Smooth muscle cell (in vitro differentiated cells): ENCODE results near the gene CDX2. TPM values are rescaled to one million over a fixed set of nuclear protein-coding genes. Genes with fewer than 3 reads are reported as not detected.

Experiments used
- DNase-seq: peaks from one replicate; lab custom pipeline; 2025; ENCODE audit not compliant: unreplicated experiment; lab: John Stamatoyannopoulos, UW
- H2AFZ ChIP-seq: fragments of 200-600 bp; sonication (generic); 2 replicates; pipeline ENCODE4 v1.6.0; 2016; ENCODE audit warnings: antibody characterized with exemption, low read depth, mild to moderate bottlenecking
- H3F3A ChIP-seq: fragments of 200-600 bp; sonication (generic); 2 replicates; pipeline ENCODE4 v1.6.0; 2017; ENCODE audit warnings: antibody characterized with exemption, low read depth
- H3K27ac ChIP-seq: fragments of 200-600 bp; sonication (generic); 2 replicates; pipeline ENCODE4 v1.5.1; 2016; ENCODE audit warnings: low read depth, mild to moderate bottlenecking
- H3K27me3 ChIP-seq: fragments of 200-600 bp; sonication (generic); 2 replicates; pipeline ENCODE4 v1.6.1; 2016; ENCODE audit warnings: low read depth, mild to moderate bottlenecking
- H3K36me3 ChIP-seq: fragments of 200-600 bp; sonication (generic); 2 replicates; pipeline ENCODE4 v1.5.1; 2016; ENCODE audit warnings: low read depth
- H3K4me1 ChIP-seq: fragments of 200-600 bp; sonication (generic); 2 replicates; pipeline ENCODE4 v1.5.1; 2016; ENCODE audit warnings: low read depth
- H3K4me2 ChIP-seq: fragments of 200-600 bp; sonication (generic); 2 replicates; pipeline ENCODE4 v1.6.0; 2016; ENCODE audit warnings: mild to moderate bottlenecking
- H3K4me3 ChIP-seq: fragments of 200-600 bp; sonication (generic); 2 replicates; pipeline ENCODE4 v1.5.1; 2016; ENCODE audit warnings: mild to moderate bottlenecking
- H3K79me2 ChIP-seq: fragments of 200-600 bp; sonication (generic); 2 replicates; pipeline ENCODE4 v1.6.0; 2016; ENCODE audit warnings: low read depth, mild to moderate bottlenecking
- H3K9ac ChIP-seq: fragments of 200-600 bp; sonication (generic); 2 replicates; pipeline ENCODE4 v1.6.0; 2016; ENCODE audit warnings: low read depth
- H3K9me3 ChIP-seq: fragments of 200-600 bp; sonication (generic); replicated peaks from 2 replicates; pipeline ENCODE4 v1.5.1; 2016; ENCODE audit warnings: low read depth
- H4K20me1 ChIP-seq: fragments of 200-600 bp; sonication (generic); 2 replicates; pipeline ENCODE4 v1.6.0; 2016; ENCODE audit warnings: low read depth
- WGBS: methylation state at CpG from one replicate; pipeline ENCODE4 v1.1.7; 2016; ENCODE audit warnings: low lambda C conversion rate; 5-methylcytosine and 5-hydroxymethylcytosine counted together
- polyA plus RNA-seq: library from polyadenylated mRNA; unstranded; fragments of >200 nt; fragmentation: Nextera tagmentation; extraction: Ambion mirVana; gene quantifications from 2 replicates; pipeline ENCODE4 v1.2.1, GENCODE V29; 2016
- total RNA-seq: library from RNA; depleted of rRNA; stranded (reverse); fragments of >200 nt; gene quantifications from 2 replicates; pipeline ENCODE4 v1.2.3, GENCODE V29; 2014
- TF ChIP-seq, protein P1 (sequence below): fragments of 200-600 bp; sonication (generic); IDR thresholded peaks from 2 replicates; pipeline ENCODE4 v1.5.1; 2017; ENCODE audit warnings: borderline replicate concordance, mild to moderate bottlenecking, antibody characterized with exemption; ENCODE audit not compliant: insufficient read depth, poor library complexity, severe bottlenecking

The CDX2 gene
- total and polyA plus RNA-seq, 2 experiments from 2014 or later: 0.04 to 0.31 TPM

DNA sequence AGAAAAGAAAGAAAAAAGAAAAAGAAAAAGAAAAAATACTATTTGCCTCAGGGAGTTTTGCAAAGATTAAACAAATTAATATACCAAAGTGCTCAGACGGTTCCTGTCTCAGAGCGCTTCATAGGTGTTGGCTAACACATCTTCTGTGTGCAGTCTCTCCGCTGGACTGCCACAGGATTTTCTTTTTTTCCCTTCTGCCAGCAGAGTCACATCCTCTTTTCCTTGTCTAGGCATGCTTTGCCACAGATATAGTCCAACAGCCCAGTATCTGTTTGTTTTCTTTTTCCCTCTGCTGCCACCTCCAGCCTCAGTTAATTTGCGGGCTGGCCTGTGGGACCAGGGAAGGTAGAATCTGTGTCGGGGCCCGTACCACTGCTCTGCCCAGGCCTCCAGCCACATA is 22.8 kb upstream of the CDX2 start:
- Histone ChIP-seq H3K9me3 (no peaks in the 10 kb centered on the region), H3K4me3 (no peak overlapping the region), H3K4me2 (no peak overlapping the region), H3K27ac (no peak overlapping the region), H3K36me3 (no peaks in the 10 kb centered on the region), H4K20me1 (no peaks in the 10 kb centered on the region), H3K9ac (no peak overlapping the region), H2AFZ (no peak overlapping the region), H3K79me2 (no peaks in the 10 kb centered on the region), H3F3A (no peaks in the 10 kb centered on the region), H3K27me3 (peaks cover 26% of the 10 kb centered on the region), H3K4me1 (no peaks in the 10 kb centered on the region)
- no peak for DNase-seq
- WGBS: 86% methylated on average over 6 of the region's 6 CpGs
- TF ChIP-seq, protein P1, sequence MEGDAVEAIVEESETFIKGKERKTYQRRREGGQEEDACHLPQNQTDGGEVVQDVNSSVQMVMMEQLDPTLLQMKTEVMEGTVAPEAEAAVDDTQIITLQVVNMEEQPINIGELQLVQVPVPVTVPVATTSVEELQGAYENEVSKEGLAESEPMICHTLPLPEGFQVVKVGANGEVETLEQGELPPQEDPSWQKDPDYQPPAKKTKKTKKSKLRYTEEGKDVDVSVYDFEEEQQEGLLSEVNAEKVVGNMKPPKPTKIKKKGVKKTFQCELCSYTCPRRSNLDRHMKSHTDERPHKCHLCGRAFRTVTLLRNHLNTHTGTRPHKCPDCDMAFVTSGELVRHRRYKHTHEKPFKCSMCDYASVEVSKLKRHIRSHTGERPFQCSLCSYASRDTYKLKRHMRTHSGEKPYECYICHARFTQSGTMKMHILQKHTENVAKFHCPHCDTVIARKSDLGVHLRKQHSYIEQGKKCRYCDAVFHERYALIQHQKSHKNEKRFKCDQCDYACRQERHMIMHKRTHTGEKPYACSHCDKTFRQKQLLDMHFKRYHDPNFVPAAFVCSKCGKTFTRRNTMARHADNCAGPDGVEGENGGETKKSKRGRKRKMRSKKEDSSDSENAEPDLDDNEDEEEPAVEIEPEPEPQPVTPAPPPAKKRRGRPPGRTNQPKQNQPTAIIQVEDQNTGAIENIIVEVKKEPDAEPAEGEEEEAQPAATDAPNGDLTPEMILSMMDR: no peak

DNA sequence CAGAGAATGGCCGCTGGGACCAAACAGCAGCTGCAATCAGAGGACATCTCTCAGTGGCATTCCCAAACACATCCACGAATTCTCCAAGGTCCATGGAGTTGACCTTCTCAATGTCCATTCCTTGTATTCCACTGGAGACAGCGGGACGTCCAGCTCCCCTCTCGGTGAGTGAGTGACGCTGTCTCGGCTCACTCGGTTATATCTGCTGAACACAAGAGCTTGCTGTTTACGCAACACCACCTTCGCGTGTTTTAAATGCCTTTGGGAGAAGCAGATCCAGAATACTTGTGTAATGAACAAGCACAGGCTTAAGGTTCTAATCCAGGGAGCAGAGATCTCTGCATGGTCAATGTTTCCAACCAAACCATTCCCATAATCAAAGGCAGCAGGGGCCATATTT is 19.4 kb upstream of the CDX2 start, which contains the start of gene URAD:
Gene URAD (minus strand): TSS at position 174 of the 400 bp plus-strand sequence. CDS start 56 bp downstream, at position 118.
- Histone ChIP-seq H3K9me3 (no peaks in the 10 kb centered on the region), H3F3A (no peaks in the 10 kb centered on the region), H3K79me2 (no peaks in the 10 kb centered on the region), H2AFZ (no peak within 1 kb of the TSS), H3K9ac (no peak within 1 kb of the TSS), H3K27ac (no peak within 1 kb of the TSS), H4K20me1 (no peaks in the 10 kb centered on the region), H3K4me2 (no peak within 1 kb of the TSS), H3K27me3 (peaks cover 42% of the 10 kb centered on the region), H3K4me3 (no peak within 1 kb of the TSS), H3K36me3 (no peaks in the 10 kb centered on the region), H3K4me1 (no peaks in the 10 kb centered on the region)
- TF ChIP-seq, protein P1: no peak
- 70% methylated on average over 11 of the region's 11 CpGs for WGBS
- DNase-seq: no peak

DNA sequence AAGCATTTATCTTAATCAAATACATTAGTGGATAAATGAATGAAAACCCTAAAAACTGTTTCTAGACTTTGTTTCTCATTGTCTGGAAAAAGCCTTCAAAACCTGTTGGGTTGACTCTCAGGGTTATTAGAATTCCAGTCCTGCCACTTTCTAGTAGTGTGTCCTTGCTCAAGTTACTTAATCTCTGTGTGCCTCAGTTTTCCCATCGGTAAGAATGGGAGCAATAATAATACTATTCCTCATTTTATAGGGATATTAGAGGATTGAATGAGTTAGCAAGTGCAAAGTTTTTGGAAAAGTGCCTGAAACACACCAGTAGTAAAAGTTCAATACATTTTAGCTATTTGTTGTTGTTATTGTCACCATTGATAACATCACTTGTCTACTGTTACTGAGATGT is 16.5 kb upstream of the CDX2 start:
- Histone ChIP-seq H3K9me3 (no peaks in the 10 kb centered on the region), H3F3A (no peaks in the 10 kb centered on the region), H3K9ac (no peak overlapping the region), H3K4me3 (no peak overlapping the region), H3K79me2 (no peaks in the 10 kb centered on the region), H3K4me1 (no peaks in the 10 kb centered on the region), H3K27me3 (peaks cover 70% of the 10 kb centered on the region), H3K27ac (no peak overlapping the region), H2AFZ (no peak overlapping the region), H3K4me2 (no peak overlapping the region), H4K20me1 (no peaks in the 10 kb centered on the region), H3K36me3 (no peaks in the 10 kb centered on the region)
- TF ChIP-seq, protein P1: no peak
- no peak for DNase-seq
- WGBS: 77% methylated on average over 1 of the region's 1 CpG

DNA sequence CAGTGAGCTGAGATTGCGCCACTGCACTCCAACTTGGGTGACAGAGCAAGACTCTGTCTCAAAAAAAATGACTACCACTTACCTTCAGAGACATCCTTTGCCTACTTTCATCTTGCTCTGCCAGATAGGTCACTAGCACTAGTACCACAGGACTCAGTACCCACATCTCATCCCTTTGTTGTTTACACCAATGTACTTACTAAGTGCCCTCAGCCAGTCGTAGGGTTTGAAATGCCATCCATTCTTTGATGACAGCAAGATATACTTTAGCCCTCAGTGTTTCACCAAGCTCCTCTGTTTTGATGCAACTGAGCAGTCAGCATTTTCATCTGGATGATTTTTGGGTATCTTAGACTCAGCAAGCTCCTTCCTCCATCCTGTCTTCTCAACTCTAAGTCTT is 13.2 kb upstream of the CDX2 start:
- no peaks in the 10 kb centered on the region for H3F3A ChIP-seq
- H3K9ac ChIP-seq: no peak overlapping the region
- no peak for DNase-seq
- no peaks in the 10 kb centered on the region for H3K79me2 ChIP-seq
- no peak overlapping the region for H2AFZ ChIP-seq
- H3K27ac ChIP-seq: no peak overlapping the region
- H3K4me1 ChIP-seq: no peaks in the 10 kb centered on the region
- no peak overlapping the region for H3K4me2 ChIP-seq
- no peaks in the 10 kb centered on the region for H3K9me3 ChIP-seq
- H3K4me3 ChIP-seq: no peak overlapping the region
- no peaks in the 10 kb centered on the region for H4K20me1 ChIP-seq
- WGBS: 74% methylated on average over 2 of the region's 2 CpGs
- H3K27me3 ChIP-seq: peaks cover 86% of the 10 kb centered on the region
- TF ChIP-seq, protein P1: no peak
- no peaks in the 10 kb centered on the region for H3K36me3 ChIP-seq
